A549 (cell line): ENCODE data around the gene CENPB. TPM values are rescaled to one million over a fixed set of nuclear protein-coding genes. Genes with fewer than 3 reads are reported as not detected.
"Not testable (repeated sequence)": the region's sequence is repeated elsewhere in the genome, so short reads cannot be mapped to it uniquely, and the experiment has no call there.

Experiments
- ATAC-seq, 2 experiments: fragments of 200-7000 bp in 1 of 2; fragments of >200 bp in 1 of 2; cut with Nextera tagmentation in 1 of 2; cut with Tn5 transposase in 1 of 2; 3 replicates each; pipeline versions ENCODE4 v1.8.0 to v1.9.1; 2018 to 2020; ENCODE audit warnings: mild to moderate bottlenecking in 1 of 2, moderate library complexity in 1 of 2
- CTCF ChIA-PET: fragments of 300-600 bp; sonication (Branson Sonifier 250); formaldehyde crosslinking; extraction: SDS; loops from one replicate; lab custom pipeline; 2021; ENCODE audit warnings: antibody characterized with exemption, inconsistent platforms; lab: Yijun Ruan, JAX
- POLR2A ChIA-PET: fragments of 350-600 bp; formaldehyde crosslinking; extraction: SDS; loops from one replicate; lab custom pipeline; 2021; ENCODE audit warnings: antibody characterized with exemption, inconsistent platforms; lab: Yijun Ruan, JAX
- DNase-seq, 2 experiments: peaks; one replicate each; pipeline versions ENCODE4 v3.0.0 to v3.0.0-alpha.2; 2011 to 2016; ENCODE audit warnings: low read depth in 1 of 2, low spot score in 1 of 2
- FAIRE-seq: peaks from 2 replicates; lab custom pipeline; 2011; peaks lifted over from hg19 to GRCh38; lab: Jason Lieb, UNC
- H3K27ac ChIP-seq, 2 experiments: fragments of >200 bp; sonication (Bioruptor Twin); formaldehyde crosslinking; 3 replicates each; pipeline ENCODE4 v1.5.1; 2016 to 2017
- H3K4me1 ChIP-seq: fragments of >200 bp; sonication (Bioruptor Twin); formaldehyde crosslinking; 3 replicates; pipeline ENCODE4 v1.6.1; 2016
- H3K4me2 ChIP-seq: fragments of >200 bp; sonication (Bioruptor Twin); formaldehyde crosslinking; 3 replicates; pipeline ENCODE4 v1.6.1; 2016
- H3K4me3 ChIP-seq: fragments of >200 bp; sonication (Bioruptor Twin); formaldehyde crosslinking; 3 replicates; pipeline ENCODE4 v1.5.1; 2016
- H3K9me3 ChIP-seq: fragments of >200 bp; sonication (Bioruptor Twin); formaldehyde crosslinking; 3 replicates; pipeline ENCODE4 v1.6.1; 2016
- BHLHE40 ChIP-seq: IDR thresholded peaks from 2 replicates; pipeline ENCODE4 v1.6.1; 2012; ENCODE audit warnings: low read depth, low read length, inconsistent platforms
- CHD2 ChIP-seq: fragments of 150-350 bp; IDR thresholded peaks from 2 replicates; pipeline ENCODE4 v1.6.1; 2014; ENCODE audit warnings: low read length; ENCODE audit not compliant: partially characterized antibody
- E2F6 ChIP-seq: IDR thresholded peaks from 2 replicates; pipeline ENCODE4 v1.6.1; 2012; ENCODE audit warnings: low read depth, borderline replicate concordance
- EHF ChIP-seq: fragments of 250-450 bp; sonication (Bioruptor Pico); IDR thresholded peaks from 2 replicates; pipeline ENCODE4 v1.5.0; 2020; ENCODE audit warnings: mild to moderate bottlenecking
- EHMT2 ChIP-seq: fragments of 200-600 bp; sonication (generic); IDR thresholded peaks from 2 replicates; pipeline ENCODE4 v1.6.1; 2016; ENCODE audit warnings: antibody characterized with exemption, low read depth, mild to moderate bottlenecking, moderate library complexity
- EP300 ChIP-seq, 2 experiments: fragments of >200 bp; sonication (Bioruptor Twin); formaldehyde crosslinking; IDR thresholded peaks; 2 replicates in 1 of 2; 3 replicates in 1 of 2; pipeline ENCODE4 v1.6.1; 2016 to 2017
- ESRRA ChIP-seq: fragments of 150-350 bp; IDR thresholded peaks from 2 replicates; pipeline ENCODE4 v1.6.1; 2014; ENCODE audit warnings: mild to moderate bottlenecking, low read length, borderline replicate concordance
- FOSL2 ChIP-seq, 2 experiments: fragments of 450-650 bp in 1 of 2; fragments of >200 bp in 1 of 2; sonication (Bioruptor Twin) in 1 of 2; formaldehyde crosslinking; IDR thresholded peaks; 2 replicates each; pipeline versions ENCODE4 v1.5.0 to v1.6.1; 2016 to 2020; ENCODE audit warnings: mild to moderate bottlenecking in 1 of 2, moderate library complexity in 1 of 2
- FOXS1 ChIP-seq: fragments of 250-450 bp; sonication (Bioruptor Pico); IDR thresholded peaks from 2 replicates; pipeline ENCODE4 v1.5.0; 2020; ENCODE audit warnings: mild to moderate bottlenecking, moderate library complexity
- JUN ChIP-seq, 2 experiments: fragments of >200 bp; sonication (Bioruptor Twin); formaldehyde crosslinking; IDR thresholded peaks; 2 replicates in 1 of 2; 3 replicates in 1 of 2; pipeline ENCODE4 v1.6.1; 2016 to 2017
- JUNB ChIP-seq: fragments of >200 bp; sonication (Bioruptor Twin); formaldehyde crosslinking; IDR thresholded peaks from 2 replicates; pipeline ENCODE4 v1.6.1; 2016
- KDM1A ChIP-seq: fragments of 200-600 bp; sonication (generic); IDR thresholded peaks from 2 replicates; pipeline ENCODE4 v1.6.1; 2016; ENCODE audit warnings: low read depth, mild to moderate bottlenecking
- MAFK ChIP-seq: fragments of 450-650 bp; IDR thresholded peaks from 2 replicates; pipeline ENCODE4 v1.6.1; 2014; ENCODE audit not compliant: partially characterized antibody
- MAZ ChIP-seq: fragments of 150-350 bp; IDR thresholded peaks from 2 replicates; pipeline ENCODE4 v1.6.1; 2014; ENCODE audit warnings: antibody characterized with exemption, low read depth, low read length, borderline replicate concordance
- NFE2L2 ChIP-seq: fragments of 150-350 bp; conservative IDR thresholded peaks from 2 replicates; pipeline ENCODE4 v1.6.1; 2014; ENCODE audit warnings: low read length
- POLR2AphosphoS2 ChIP-seq: conservative IDR thresholded peaks from 2 replicates; pipeline ENCODE4 v1.6.1; 2012; ENCODE audit warnings: low read length, improper control_type of control experiment, inconsistent platforms
- RAD21 ChIP-seq, 2 experiments: fragments of >200 bp in 1 of 2; sonication (Bioruptor Twin) in 1 of 2; formaldehyde crosslinking in 1 of 2; IDR thresholded peaks in 1 of 2; conservative IDR thresholded peaks in 1 of 2; 2 replicates in 1 of 2; 3 replicates in 1 of 2; pipeline ENCODE4 v1.6.1; 2012 to 2018; ENCODE audit warnings: inconsistent platforms in 1 of 2
- RCOR1 ChIP-seq: fragments of 150-350 bp; IDR thresholded peaks from 2 replicates; pipeline ENCODE4 v1.6.1; 2014; ENCODE audit warnings: antibody characterized with exemption, low read length, low read depth
- REST ChIP-seq: fragments of 200-600 bp; sonication (generic); IDR thresholded peaks from 2 replicates; pipeline ENCODE4 v1.6.1; 2016; ENCODE audit warnings: antibody characterized with exemption, mild to moderate bottlenecking, moderate library complexity
- SREBF2 ChIP-seq: fragments of 450-650 bp; IDR thresholded peaks from 2 replicates; pipeline ENCODE4 v1.6.1; 2014; ENCODE audit warnings: mild to moderate bottlenecking, moderate library complexity
- USF2 ChIP-seq: fragments of 450-650 bp; IDR thresholded peaks from 2 replicates; pipeline ENCODE4 v1.6.1; 2014; ENCODE audit warnings: antibody characterized with exemption
- ZSCAN20 ChIP-seq: fragments of 250-450 bp; sonication (Bioruptor Pico); IDR thresholded peaks from 2 replicates; pipeline ENCODE4 v1.8.0; 2022; ENCODE audit warnings: mild to moderate bottlenecking, moderate library complexity
- WGBS: methylation state at CpG from one replicate; pipeline ENCODE4 v1.1.6; 2017; ENCODE audit errors: missing lambda C conversion rate; 5-methylcytosine and 5-hydroxymethylcytosine counted together
- polyA plus RNA-seq, 4 experiments: library from polyadenylated mRNA; depleted of rRNA in 3 of 4; stranded (reverse); fragments of >200 nt; fragmentation: RNase III in 1 of 4; extraction: RNeasy Plus Mini Kit Qiagen cat#74134 plus additional on column Dnase treatment in 1 of 4; gene quantifications; 2 replicates in 3 of 4; 3 replicates in 1 of 4; pipeline ENCODE4 v1.2.3, GENCODE V29; 2011 to 2017
- TF ChIP-seq, protein P1 (sequence below): fragments of 150-350 bp; IDR thresholded peaks from 2 replicates; pipeline ENCODE4 v1.6.1; 2014; ENCODE audit warnings: low read depth, mild to moderate bottlenecking, low read length

The CENPB gene
- polyA plus RNA-seq, 2 of the 4 experiments (the other 2 are of a cell fraction) = 42.6 to 106 TPM

GRCh38 chr20:3786665-3787323 is at the start of gene CENPB (continued):
- no peak for TF ChIP-seq FOXS1
- TF ChIP-seq RCOR1 = no peak
- no peak for TF ChIP-seq E2F6
- TF ChIP-seq EP300 (IDR thresholded peaks at IDR 0.05) = no peak
- peak; percentile 83 for TF ChIP-seq REST
- TF ChIP-seq MAFK = no peak
- no peak for TF ChIP-seq KDM1A
- TF ChIP-seq FOSL2 (IDR thresholded peaks at IDR 0.05) = no peak
- no peak for TF ChIP-seq FOSL2 (CRISPR knock-in tag; IDR thresholded peaks at IDR 0.05)
- no peak for TF ChIP-seq ESRRA
- no peak for TF ChIP-seq BHLHE40
- TF ChIP-seq USF2 = no peak
- TF ChIP-seq ZSCAN20 (CRISPR knock-in tag) = no peak
- TF ChIP-seq CHD2 = peak; percentile 91
- TF ChIP-seq, protein P1, sequence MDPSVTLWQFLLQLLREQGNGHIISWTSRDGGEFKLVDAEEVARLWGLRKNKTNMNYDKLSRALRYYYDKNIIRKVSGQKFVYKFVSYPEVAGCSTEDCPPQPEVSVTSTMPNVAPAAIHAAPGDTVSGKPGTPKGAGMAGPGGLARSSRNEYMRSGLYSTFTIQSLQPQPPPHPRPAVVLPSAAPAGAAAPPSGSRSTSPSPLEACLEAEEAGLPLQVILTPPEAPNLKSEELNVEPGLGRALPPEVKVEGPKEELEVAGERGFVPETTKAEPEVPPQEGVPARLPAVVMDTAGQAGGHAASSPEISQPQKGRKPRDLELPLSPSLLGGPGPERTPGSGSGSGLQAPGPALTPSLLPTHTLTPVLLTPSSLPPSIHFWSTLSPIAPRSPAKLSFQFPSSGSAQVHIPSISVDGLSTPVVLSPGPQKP = no peak
- no peak for TF ChIP-seq SREBF2
- TF ChIP-seq EHF (CRISPR knock-in tag) = no peak
- TF ChIP-seq POLR2AphosphoS2 = no peak
- no peak for TF ChIP-seq JUNB
- peak; percentile 81 to 99 for TF ChIP-seq RAD21 (conservative IDR thresholded peaks at IDR 0.05 in 1 of 2, IDR thresholded peaks at IDR 0.05 in 1 of 2)
- peak; percentile 84; the same call in 1 of the 2 replicates for TF ChIP-seq MAZ
- no peak for TF ChIP-seq NFE2L2
- peak; percentile 77 to 83; a peak in 3 of 5 replicates for TF ChIP-seq JUN (IDR thresholded peaks at IDR 0.05)

GRCh38 chr20:3836132-3836531 is 49.6 kb upstream of the CENPB start:
- ATAC-seq = no peak
- FAIRE-seq = no peak
- CTCF ChIA-PET = interaction anchor here (0.9 to 13.6 kb wide), 6 partner anchors 15 to 87 kb away, joined by 3 to 128 read pairs (median 8); partner anchors contain the start of genes AP5S1 and CENPB
- Histone ChIP-seq H3K9me3 (no peaks in the 10 kb centered on the region), H3K4me3 (no peak overlapping the region), H3K4me1 (no peaks in the 10 kb centered on the region), H3K27ac (no peak overlapping the region), H3K4me2 (no peak overlapping the region)
- TF ChIP-seq MAZ = no peak
- TF ChIP-seq, protein P1 = no peak
- TF ChIP-seq RCOR1 = no peak
- TF ChIP-seq NFE2L2 = no peak
- no peak for TF ChIP-seq EHMT2
- TF ChIP-seq EP300 (IDR thresholded peaks at IDR 0.05) = no peak
- no peak for TF ChIP-seq SREBF2
- TF ChIP-seq ZSCAN20 (CRISPR knock-in tag) = no peak
- DNase-seq = no peak
- WGBS = 91% methylated on average over 4 of the region's 4 CpGs
- POLR2A ChIA-PET = no interaction called here

- 93% methylated on average over 5 of the region's 5 CpGs for WGBS
- not testable (repeated sequence) for H3K4me1 ChIP-seq, H3K9me3 ChIP-seq, DNase-seq, FAIRE-seq, ATAC-seq, H3K4me2 ChIP-seq, H3K27ac ChIP-seq, H3K4me3 ChIP-seq
- ChIA-PET CTCF (interaction anchor here (1.0 to 13.6 kb wide), 7 partner anchors 9 to 44 kb away, joined by 3 to 128 read pairs (median 5); partner anchors contain the start of genes AP5S1 and CENPB), POLR2A (interaction anchor here (0.6 to 0.7 kb wide), 2 partner anchors 9 to 247 kb away, joined by 3 to 6 read pairs; no protein-coding TSS in a partner anchor)
Measured at GRCh38 chr20:3829891-3830290, 43.4 kb upstream of the CENPB start.
